Mammary epithelial cell (primary cell): Measurements from ENCODE around the gene SMR3A.

Source experiments
- EZH2 ChIP-seq: IDR thresholded peaks from 2 replicates; pipeline ENCODE4 v1.6.1; 2012; ENCODE audit warnings: low read length, inconsistent platforms, borderline replicate concordance
- TF ChIP-seq, protein P1 (sequence below), 2 donors: IDR thresholded peaks in 1 of 2; conservative IDR thresholded peaks in 1 of 2; 2 replicates each; pipeline ENCODE4 v1.5.1; 2011 to 2012; ENCODE audit warnings: inconsistent platforms in 2 of 2, low read length in 2 of 2, mild to moderate bottlenecking in 2 of 2, control low read depth in 1 of 2, low read depth in 1 of 2; ENCODE audit not compliant: insufficient read depth in 1 of 2; ENCODE audit errors: extremely low read depth in 1 of 2

DNA sequence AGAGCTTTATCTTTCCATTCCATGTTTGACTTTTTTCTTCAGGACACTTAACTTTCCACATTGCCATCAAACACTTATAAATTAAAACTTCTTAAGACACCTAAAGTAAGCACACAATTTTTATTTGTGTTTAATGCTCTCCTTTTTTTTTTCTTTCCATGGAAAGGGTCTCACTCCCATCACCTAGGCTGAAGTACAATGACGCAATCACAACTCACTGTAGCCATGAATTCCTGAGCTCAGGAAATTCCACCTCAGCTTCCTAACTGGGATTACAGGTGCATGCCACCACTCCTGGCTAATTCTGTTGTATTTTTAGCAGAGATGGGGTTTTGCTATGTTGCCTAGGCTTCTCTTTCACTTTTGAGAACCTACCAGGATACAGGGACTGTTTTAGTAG, 7.3 kb downstream of the SMR3A start:
- TF ChIP-seq, protein P1, sequence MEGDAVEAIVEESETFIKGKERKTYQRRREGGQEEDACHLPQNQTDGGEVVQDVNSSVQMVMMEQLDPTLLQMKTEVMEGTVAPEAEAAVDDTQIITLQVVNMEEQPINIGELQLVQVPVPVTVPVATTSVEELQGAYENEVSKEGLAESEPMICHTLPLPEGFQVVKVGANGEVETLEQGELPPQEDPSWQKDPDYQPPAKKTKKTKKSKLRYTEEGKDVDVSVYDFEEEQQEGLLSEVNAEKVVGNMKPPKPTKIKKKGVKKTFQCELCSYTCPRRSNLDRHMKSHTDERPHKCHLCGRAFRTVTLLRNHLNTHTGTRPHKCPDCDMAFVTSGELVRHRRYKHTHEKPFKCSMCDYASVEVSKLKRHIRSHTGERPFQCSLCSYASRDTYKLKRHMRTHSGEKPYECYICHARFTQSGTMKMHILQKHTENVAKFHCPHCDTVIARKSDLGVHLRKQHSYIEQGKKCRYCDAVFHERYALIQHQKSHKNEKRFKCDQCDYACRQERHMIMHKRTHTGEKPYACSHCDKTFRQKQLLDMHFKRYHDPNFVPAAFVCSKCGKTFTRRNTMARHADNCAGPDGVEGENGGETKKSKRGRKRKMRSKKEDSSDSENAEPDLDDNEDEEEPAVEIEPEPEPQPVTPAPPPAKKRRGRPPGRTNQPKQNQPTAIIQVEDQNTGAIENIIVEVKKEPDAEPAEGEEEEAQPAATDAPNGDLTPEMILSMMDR (conservative IDR thresholded peaks at IDR 0.05 in 1 of 2, IDR thresholded peaks at IDR 0.05 in 1 of 2; ENCODE audit: extremely low read depth in 1 of 2, insufficient read depth in 1 of 2, low read depth in 1 of 2, low read length in 2 of 2), result no peak
- no peak for TF ChIP-seq EZH2
